ACHN (cell line): Measurements from ENCODE around the gene ARHGAP12.
"Not testable (repeated sequence)": the region's sequence is repeated elsewhere in the genome, so short reads cannot be mapped to it uniquely, and the experiment has no call there.

ENCODE experiments used
- DNase-seq: peaks from one replicate; pipeline ENCODE4 v3.0.0-alpha.2; 2015
- in situ Hi-C: cut with HindIII; loops from 2 replicates; pipeline ENCODE4 v1.10.0; 2017; ENCODE audit warnings: low sequenced_read_pairs, low pct_ligation_motif_present, low pct_unique_long_range_greater_than_20kb

Gene ARHGAP12

GRCh38 chr10:31928549-31929260 is at the start of gene ARHGAP12:
ARHGAP12 (minus strand) TSS chr10:31928831; CDS start chr10:31908855, 19,976 bp downstream.
- DNase-seq = peak; percentile 76
- in situ Hi-C loops = no loop called here

GRCh38 chr10:31978156-31978483 is 49.5 kb upstream of the ARHGAP12 start:
- in situ Hi-C loops = no loop called here
- DNase-seq = no peak

- in situ Hi-C loops = no loop called here
- no peak for DNase-seq
Observed at GRCh38 chr10:31977440-31978155, 49.0 kb upstream of the ARHGAP12 start.

GRCh38 chr10:31975157-31975765 is 46.6 kb upstream of the ARHGAP12 start:
- in situ Hi-C loops = no loop called here
- DNase-seq = no peak

- no peak for DNase-seq
- in situ Hi-C loops = no loop called here
Observed at GRCh38 chr10:31974434-31975124, 45.9 kb upstream of the ARHGAP12 start.

GRCh38 chr10:31972519-31973041 is 43.9 kb upstream of the ARHGAP12 start:
- in situ Hi-C loops = no loop called here
- DNase-seq = no peak

GRCh38 chr10:31969847-31970246 is 41.2 kb upstream of the ARHGAP12 start:
- DNase-seq, in situ Hi-C loops: not testable (repeated sequence)

GRCh38 chr10:31963589-31963980 is 35.0 kb upstream of the ARHGAP12 start:
- in situ Hi-C loops = no loop called here
- no peak for DNase-seq

- in situ Hi-C loops = no loop called here
- no peak for DNase-seq
Observed at GRCh38 chr10:31962826-31963588, 34.4 kb upstream of the ARHGAP12 start.

GRCh38 chr10:31961277-31962074 is 32.8 kb upstream of the ARHGAP12 start:
- no peak for DNase-seq
- in situ Hi-C loops = no loop called here

- DNase-seq = no peak
- in situ Hi-C loops = no loop called here
Observed at GRCh38 chr10:31959461-31960173, 31.0 kb upstream of the ARHGAP12 start.

GRCh38 chr10:31958856-31959255 is 30.2 kb upstream of the ARHGAP12 start:
- in situ Hi-C loops = no loop called here

GRCh38 chr10:31956200-31956946 is 27.7 kb upstream of the ARHGAP12 start:
- in situ Hi-C loops = no loop called here
- DNase-seq = no peak

More at GRCh38 chr10:31958856-31959255, 30.2 kb upstream of the ARHGAP12 start:
- DNase-seq = no peak

- DNase-seq = no peak
Observed at GRCh38 chr10:31954410-31955191, 26.0 kb upstream of the ARHGAP12 start.

GRCh38 chr10:31953480-31953879 is 24.8 kb upstream of the ARHGAP12 start:
- in situ Hi-C loops = no loop called here
- no peak for DNase-seq

More at GRCh38 chr10:31954410-31955191, 26.0 kb upstream of the ARHGAP12 start:
- in situ Hi-C loops = no loop called here

- in situ Hi-C loops = no loop called here
Observed at GRCh38 chr10:31953080-31953479, 24.4 kb upstream of the ARHGAP12 start.

More at GRCh38 chr10:31953080-31953479, 24.4 kb upstream of the ARHGAP12 start:
- DNase-seq = no peak
